IMR-90 (cell line): ENCODE data around the gene COPZ1. TPM values are rescaled to one million over a fixed set of nuclear protein-coding genes. Genes with fewer than 3 reads are reported as not detected.

Experiments used
- ATAC-seq: fragments of 200-7000 bp; cut with Tn5 transposase; 2 replicates; pipeline ENCODE4 v1.9.1; 2020; ENCODE audit warnings: low read depth, mild to moderate bottlenecking, moderate library complexity
- BruUV-seq: library from RNA; stranded (reverse); fragments of 400-500 nt; replicated peaks from 2 replicates; lab custom pipeline; 2021; lab: Mats Ljungman, UMichigan
- CTCF ChIA-PET: fragments of 300-600 bp; formaldehyde crosslinking; extraction: SDS; loops from one replicate; lab custom pipeline; 2021; ENCODE audit warnings: antibody characterized with exemption; lab: Yijun Ruan, JAX
- POLR2A ChIA-PET: fragments of 300-600 bp; sonication (Branson Sonifier 250); formaldehyde crosslinking; loops from one replicate; lab custom pipeline; 2022; ENCODE audit warnings: antibody characterized with exemption; ENCODE audit not compliant: unreplicated experiment; lab: Charles Lee
- DNase-seq: peaks from one replicate; pipeline ENCODE4 v3.0.0; 2013
- H2AFZ ChIP-seq: replicated peaks from 2 replicates; pipeline ENCODE3; 2013; ENCODE audit warnings: low read length, mild to moderate bottlenecking; ENCODE audit not compliant: poor library complexity
- H2AK5ac ChIP-seq: 2 replicates; pipeline ENCODE4 v1.6.1; 2013; ENCODE audit warnings: low read depth, low read length, inconsistent platforms
- H2AK9ac ChIP-seq: replicated peaks from 2 replicates; pipeline ENCODE3; 2013; ENCODE audit warnings: mild to moderate bottlenecking, low read depth, low read length, moderate library complexity; ENCODE audit not compliant: poor library complexity
- H2BK120ac ChIP-seq: 2 replicates; pipeline ENCODE4 v1.6.1; 2013; ENCODE audit warnings: low read depth, low read length, inconsistent platforms
- H2BK15ac ChIP-seq: 3 replicates; pipeline ENCODE4 v1.6.1; 2013; ENCODE audit warnings: low read depth, low read length, inconsistent platforms
- H2BK20ac ChIP-seq: 2 replicates; pipeline ENCODE4 v1.6.1; 2013; ENCODE audit warnings: low read depth, mild to moderate bottlenecking, inconsistent platforms, low read length, moderate library complexity
- H2BK5ac ChIP-seq: 2 replicates; pipeline ENCODE4 v1.6.1; 2013; ENCODE audit warnings: mild to moderate bottlenecking, low read depth, low read length, inconsistent platforms; ENCODE audit not compliant: poor library complexity, severe bottlenecking
- H3K14ac ChIP-seq: replicated peaks from 2 replicates; pipeline ENCODE4 v1.6.1; 2013; ENCODE audit warnings: low read depth, low read length, inconsistent platforms
- H3K18ac ChIP-seq: 2 replicates; pipeline ENCODE4 v1.6.1; 2013; ENCODE audit warnings: low read depth, low read length, control low read depth
- H3K23ac ChIP-seq: 2 replicates; pipeline ENCODE4 v1.6.1; 2013; ENCODE audit warnings: low read depth, low read length, inconsistent platforms
- H3K27ac ChIP-seq: 2 replicates; pipeline ENCODE4 v1.5.1; 2013; ENCODE audit warnings: mild to moderate bottlenecking, control low read depth, low read length; ENCODE audit not compliant: insufficient read depth
- H3K27me3 ChIP-seq: 2 replicates; pipeline ENCODE4 v1.6.1; 2013; ENCODE audit warnings: low read length; ENCODE audit not compliant: control insufficient read depth, insufficient read depth
- H3K36me3 ChIP-seq: 2 replicates; pipeline ENCODE4 v1.6.1; 2013; ENCODE audit warnings: low read length, mixed read lengths; ENCODE audit not compliant: control insufficient read depth, insufficient read depth
- H3K4ac ChIP-seq: 2 replicates; pipeline ENCODE4 v1.6.1; 2013; ENCODE audit warnings: low read depth, low read length, inconsistent platforms
- H3K4me1 ChIP-seq: 2 replicates; pipeline ENCODE4 v1.6.1; 2013; ENCODE audit warnings: low read length, mixed read lengths; ENCODE audit not compliant: control insufficient read depth, insufficient read depth
- H3K4me2 ChIP-seq: 2 replicates; pipeline ENCODE4 v1.6.1; 2013; ENCODE audit warnings: low read depth, mild to moderate bottlenecking, control low read depth, low read length, moderate library complexity
- H3K4me3 ChIP-seq: 2 replicates; pipeline ENCODE4 v1.5.1; 2013; ENCODE audit warnings: low read depth, mild to moderate bottlenecking, control low read depth, low read length, moderate library complexity; ENCODE audit not compliant: insufficient read depth
- H3K56ac ChIP-seq: 2 replicates; pipeline ENCODE4 v1.6.1; 2013; ENCODE audit warnings: low read length, inconsistent platforms; ENCODE audit not compliant: insufficient read depth; ENCODE audit errors: extremely low read depth
- H3K79me1 ChIP-seq, 2 experiments: 2 replicates each; pipeline ENCODE4 v1.6.1; 2013; ENCODE audit warnings: low read length in 2 of 2, inconsistent platforms in 1 of 2, low read depth in 1 of 2
- H3K9ac ChIP-seq: 2 replicates; pipeline ENCODE4 v1.6.1; 2013; ENCODE audit warnings: low read depth, low read length, control low read depth
- H3K9me1 ChIP-seq: 2 replicates; pipeline ENCODE4 v1.6.1; 2013; ENCODE audit warnings: low read length, inconsistent platforms; ENCODE audit not compliant: insufficient read depth
- H3K9me3 ChIP-seq: 2 replicates; pipeline ENCODE4 v1.6.1; 2013; ENCODE audit warnings: low read length; ENCODE audit not compliant: control insufficient read depth, insufficient read depth
- H4K20me1 ChIP-seq: 2 replicates; pipeline ENCODE4 v1.6.1; 2013; ENCODE audit warnings: low read length, inconsistent platforms; ENCODE audit not compliant: insufficient read depth
- H4K5ac ChIP-seq: 2 replicates; pipeline ENCODE4 v1.6.1; 2013; ENCODE audit warnings: mild to moderate bottlenecking, low read depth, low read length, control low read depth
- H4K8ac ChIP-seq, 2 experiments: 2 replicates each; pipeline ENCODE4 v1.6.1; 2013; ENCODE audit warnings: low read depth in 2 of 2, low read length in 2 of 2, control low read depth in 1 of 2, inconsistent platforms in 1 of 2
- H4K91ac ChIP-seq: 2 replicates; pipeline ENCODE4 v1.6.1; 2013; ENCODE audit warnings: low read depth, low read length, inconsistent platforms; ENCODE audit not compliant: insufficient read depth
- BHLHE40 ChIP-seq: fragments of 150-350 bp; IDR thresholded peaks from 2 replicates; pipeline ENCODE4 v1.6.1; 2016; ENCODE audit warnings: mild to moderate bottlenecking, low read depth, low read length
- CEBPB ChIP-seq: IDR thresholded peaks from 2 replicates; pipeline ENCODE4 v1.6.1; 2012; ENCODE audit warnings: low read depth, low read length, improper control_type of control experiment
- CHD1 ChIP-seq: IDR thresholded peaks from 2 replicates; pipeline ENCODE4 v1.6.1; 2012; ENCODE audit warnings: low read depth, low read length, improper control_type of control experiment
- FOS ChIP-seq: fragments of 150-350 bp; IDR thresholded peaks from 2 replicates; pipeline ENCODE4 v1.6.1; 2016; ENCODE audit warnings: low read depth, low read length
- MAZ ChIP-seq: IDR thresholded peaks from 2 replicates; pipeline ENCODE4 v1.6.1; 2012; ENCODE audit warnings: low read depth, mild to moderate bottlenecking, low read length, improper control_type of control experiment, moderate library complexity, borderline replicate concordance
- MXI1 ChIP-seq: IDR thresholded peaks from 2 replicates; pipeline ENCODE4 v1.6.1; 2012; ENCODE audit warnings: low read depth, mild to moderate bottlenecking, low read length, moderate library complexity, borderline replicate concordance
- NFE2L2 ChIP-seq: fragments of 150-350 bp; IDR thresholded peaks from 2 replicates; pipeline ENCODE4 v1.6.1; 2016; ENCODE audit warnings: low read depth, mild to moderate bottlenecking, low read length
- POLR2A ChIP-seq: IDR thresholded peaks from 2 replicates; pipeline ENCODE4 v1.6.1; 2012; ENCODE audit warnings: mild to moderate bottlenecking, low read depth, low read length
- RAD21 ChIP-seq: IDR thresholded peaks from 2 replicates; pipeline ENCODE4 v1.6.1; 2012; ENCODE audit warnings: low read length, improper control_type of control experiment
- RCOR1 ChIP-seq: IDR thresholded peaks from 2 replicates; pipeline ENCODE4 v1.6.1; 2012; ENCODE audit warnings: mild to moderate bottlenecking, low read length, improper control_type of control experiment; ENCODE audit not compliant: insufficient replicate concordance
- RFX5 ChIP-seq: IDR thresholded peaks from 2 replicates; pipeline ENCODE4 v1.8.0; 2012; ENCODE audit warnings: low read depth, mild to moderate bottlenecking, low read length, moderate library complexity
- SMC3 ChIP-seq: fragments of 150-350 bp; IDR thresholded peaks from 2 replicates; pipeline ENCODE4 v1.6.1; 2016; ENCODE audit warnings: low read depth, mild to moderate bottlenecking, antibody characterized with exemption, low read length, moderate library complexity
- WGBS, 2 experiments: methylation state at CpG; one replicate each; pipeline versions ENCODE4 v1.1.5 to v1.1.7; 2013; ENCODE audit warnings: missing lambda C conversion rate in 2 of 2; ENCODE audit not compliant: insufficient read length in 1 of 2; ENCODE audit errors: extremely low coverage in 2 of 2; 5-methylcytosine and 5-hydroxymethylcytosine counted together
- dilution Hi-C: fragments of 300-500 bp; cut with HindIII; formaldehyde crosslinking; loops from one replicate; pipeline ENCODE4 v1.14.3; 2018; ENCODE audit warnings: low sequenced_read_pairs; ENCODE audit not compliant: unreplicated experiment
- in situ Hi-C: fragments of 300-500 bp; cut with MboI; formaldehyde crosslinking; loops from 3 replicates; pipeline ENCODE4 v1.14.3; 2019; ENCODE audit warnings: low sequenced_read_pairs, inconsistent platforms, mixed read lengths
- intact Hi-C: fragments of 100-400 bp; cut with micrococcal nuclease; formaldehyde crosslinking; loops from 2 replicates; pipeline ENCODE4 v1.10.0; 2022
- polyA plus RNA-seq, 3 experiments: library from polyadenylated mRNA; depleted of rRNA; stranded (reverse); fragments of >200 nt; gene quantifications; 2 replicates each; pipeline ENCODE4 v1.2.3, GENCODE V29; 2012; ENCODE audit warnings: low replicate concordance in 1 of 3
- total RNA-seq: library from RNA; depleted of rRNA; stranded (reverse); fragments of >200 nt; gene quantifications from 2 replicates; pipeline ENCODE4 v1.2.3, GENCODE V29; 2012
- TF ChIP-seq, protein P1 (sequence below): fragments of 150-350 bp; IDR thresholded peaks from 2 replicates; pipeline ENCODE4 v1.6.1; 2016; ENCODE audit warnings: low read depth, mild to moderate bottlenecking, low read length, moderate library complexity, borderline replicate concordance
- TF ChIP-seq, protein P2 (sequence below): fragments of 150-350 bp; IDR thresholded peaks from 2 replicates; pipeline ENCODE4 v1.6.1; 2017; ENCODE audit warnings: mild to moderate bottlenecking, antibody characterized with exemption, low read length, low read depth

COPZ1 gene
- total and polyA plus RNA-seq, 2 of the 4 experiments (the other 2 are of a cell fraction): 187 to 382 TPM

DNA sequence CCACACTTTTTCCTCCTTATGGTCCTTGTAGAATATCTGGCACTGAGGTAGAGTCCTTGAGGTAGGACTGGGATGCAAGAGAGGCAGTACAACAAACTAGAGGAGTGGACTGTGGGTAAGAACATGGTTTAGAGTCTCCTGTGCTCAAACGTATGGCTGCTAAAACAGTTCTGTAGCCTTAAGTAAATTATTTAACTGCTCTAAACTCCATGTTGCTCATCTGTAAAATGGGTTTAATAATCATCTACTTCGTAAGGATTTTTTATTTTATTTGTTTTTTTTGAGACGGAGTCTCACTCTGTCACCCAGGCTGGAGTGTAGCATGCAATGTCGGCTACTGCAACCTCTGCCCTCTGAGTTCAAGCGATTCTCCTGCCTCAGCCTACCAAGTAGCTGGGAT is 3.6 kb upstream of the COPZ1 start:
- Histone ChIP-seq H3K27me3 (peaks cover 2% of the 10 kb centered on the region; the same call in 1 of the 2 replicates), H3K36me3 (no peaks in the 10 kb centered on the region), H2AFZ (no peak overlapping the region), H3K4ac (no peak overlapping the region), H3K27ac (no peak overlapping the region), H4K20me1 (no peaks in the 10 kb centered on the region), H3K79me1 (peaks cover 3 to 10% of the 10 kb centered on the region in 2 experiments; a peak in 2 of 4 replicates), H3K14ac (no peak overlapping the region), H3K9ac (no peak overlapping the region), H2AK9ac (no peak overlapping the region), H4K5ac (no peak overlapping the region), H2AK5ac (no peak overlapping the region), H2BK20ac (no peak overlapping the region), H3K9me1 (0 out of 2 replicates have a peak, but pooled peaks cover 3% of the 10 kb centered on the region), H2BK120ac (no peak overlapping the region), H3K4me2 (no peak overlapping the region), H3K56ac (no peak overlapping the region), H3K4me3 (no peak overlapping the region), H3K23ac (no peak overlapping the region), H3K18ac (no peak overlapping the region), H3K4me1 (no peaks in the 10 kb centered on the region), H4K8ac (no peak overlapping the region), H3K9me3 (no peaks in the 10 kb centered on the region), H2BK15ac (no peak overlapping the region), H4K91ac (no peak overlapping the region), H2BK5ac (no peak overlapping the region)
- dilution Hi-C loops: no loop called here
- 40% methylated on average over 1 of the region's 5 CpGs; no CpG with 5 or more reads in 1 of the 2 experiments for WGBS, 2 experiments
- in situ Hi-C loops: no loop called here
- no peak for ATAC-seq
- ChIA-PET POLR2A (no interaction called here), CTCF (interaction anchor here (0.6 to 1.5 kb wide), 3 partner anchors 15 to 317 kb away, joined by 3 to 4 read pairs (median 4); no protein-coding TSS in a partner anchor)
- DNase-seq: no peak
- TF ChIP-seq RCOR1 (no peak), POLR2A (no peak), SMC3 (no peak), BHLHE40 (no peak), CHD1 (no peak), RAD21 (no peak), CEBPB (no peak), RFX5 (no peak), FOS (no peak), NFE2L2 (no peak), MXI1 (no peak), MAZ (no peak)
- TF ChIP-seq, protein P1, sequence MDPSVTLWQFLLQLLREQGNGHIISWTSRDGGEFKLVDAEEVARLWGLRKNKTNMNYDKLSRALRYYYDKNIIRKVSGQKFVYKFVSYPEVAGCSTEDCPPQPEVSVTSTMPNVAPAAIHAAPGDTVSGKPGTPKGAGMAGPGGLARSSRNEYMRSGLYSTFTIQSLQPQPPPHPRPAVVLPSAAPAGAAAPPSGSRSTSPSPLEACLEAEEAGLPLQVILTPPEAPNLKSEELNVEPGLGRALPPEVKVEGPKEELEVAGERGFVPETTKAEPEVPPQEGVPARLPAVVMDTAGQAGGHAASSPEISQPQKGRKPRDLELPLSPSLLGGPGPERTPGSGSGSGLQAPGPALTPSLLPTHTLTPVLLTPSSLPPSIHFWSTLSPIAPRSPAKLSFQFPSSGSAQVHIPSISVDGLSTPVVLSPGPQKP: no peak
- TF ChIP-seq, protein P2, sequence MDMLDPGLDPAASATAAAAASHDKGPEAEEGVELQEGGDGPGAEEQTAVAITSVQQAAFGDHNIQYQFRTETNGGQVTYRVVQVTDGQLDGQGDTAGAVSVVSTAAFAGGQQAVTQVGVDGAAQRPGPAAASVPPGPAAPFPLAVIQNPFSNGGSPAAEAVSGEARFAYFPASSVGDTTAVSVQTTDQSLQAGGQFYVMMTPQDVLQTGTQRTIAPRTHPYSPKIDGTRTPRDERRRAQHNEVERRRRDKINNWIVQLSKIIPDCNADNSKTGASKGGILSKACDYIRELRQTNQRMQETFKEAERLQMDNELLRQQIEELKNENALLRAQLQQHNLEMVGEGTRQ: no peak
- intact Hi-C loops: no loop called here
- BruUV-seq: no TSS peak
